H9 (cell line): Measurements from ENCODE around the gene SLC25A25. TPM values are rescaled to one million over a fixed set of nuclear protein-coding genes. Genes with fewer than 3 reads are reported as not detected.
A peak's percentile ranks its signal among the peaks of the same experiment; 100 is the strongest.

Experiments used
- DNase-seq: peaks from one replicate; pipeline ENCODE4 v3.0.0-alpha.2; 2017
- H2AFZ ChIP-seq: one replicate; pipeline ENCODE4 v1.6.1; 2013; ENCODE audit warnings: mild to moderate bottlenecking, low read length, control low read depth, moderate library complexity
- H2AK5ac ChIP-seq: 2 replicates; pipeline ENCODE4 v1.6.1; 2013; ENCODE audit warnings: low read length, control low read depth, mixed read lengths; ENCODE audit not compliant: insufficient read length
- H2BK120ac ChIP-seq: one replicate; pipeline ENCODE4 v1.6.1; 2013; ENCODE audit warnings: low read depth, mild to moderate bottlenecking, low read length, control low read depth, inconsistent platforms; ENCODE audit not compliant: poor library complexity, severe bottlenecking
- H2BK12ac ChIP-seq: 2 replicates; pipeline ENCODE4 v1.6.1; 2013; ENCODE audit warnings: low read length, control low read depth, mixed read lengths, low read depth; ENCODE audit not compliant: insufficient read length
- H2BK15ac ChIP-seq: 2 replicates; pipeline ENCODE4 v1.6.1; 2013; ENCODE audit warnings: low read depth, low read length, control low read depth
- H2BK20ac ChIP-seq: one replicate; pipeline ENCODE4 v1.6.1; 2013; ENCODE audit warnings: low read depth, mild to moderate bottlenecking, low read length, control low read depth, inconsistent platforms; ENCODE audit not compliant: poor library complexity, severe bottlenecking
- H2BK5ac ChIP-seq: 2 replicates; pipeline ENCODE4 v1.6.1; 2013; ENCODE audit warnings: low read length, control low read depth, mixed read lengths; ENCODE audit not compliant: insufficient read length
- H3K14ac ChIP-seq: 2 replicates; pipeline ENCODE4 v1.6.1; 2013; ENCODE audit warnings: low read length, control low read depth; ENCODE audit not compliant: insufficient read depth
- H3K18ac ChIP-seq: 2 replicates; pipeline ENCODE4 v1.6.1; 2013; ENCODE audit warnings: low read depth, mild to moderate bottlenecking, mixed read lengths, low read length, control low read depth; ENCODE audit not compliant: insufficient read length
- H3K23ac ChIP-seq: 2 replicates; pipeline ENCODE4 v1.6.1; 2013; ENCODE audit warnings: low read length, control low read depth, mixed read lengths, low read depth; ENCODE audit not compliant: insufficient read length
- H3K23me2 ChIP-seq: 2 replicates; pipeline ENCODE4 v1.6.1; 2013; ENCODE audit warnings: low read depth, mild to moderate bottlenecking, mixed read lengths, low read length, control low read depth; ENCODE audit not compliant: insufficient read length, poor library complexity, severe bottlenecking
- H3K27ac ChIP-seq: 2 replicates; pipeline ENCODE4 v1.5.1; 2013; ENCODE audit warnings: low read length, control low read depth, mixed read lengths, low read depth; ENCODE audit not compliant: insufficient read length
- H3K27me3 ChIP-seq: 2 replicates; pipeline ENCODE4 v1.6.1; 2013; ENCODE audit warnings: low read length, control low read depth, inconsistent platforms; ENCODE audit not compliant: insufficient read depth
- H3K4ac ChIP-seq: 2 replicates; pipeline ENCODE4 v1.6.1; 2013; ENCODE audit warnings: low read depth, mild to moderate bottlenecking, control low read depth, inconsistent platforms, low read length, moderate library complexity
- H3K4me1 ChIP-seq: 2 replicates; pipeline ENCODE4 v1.6.1; 2013; ENCODE audit warnings: low read length, control low read depth, inconsistent platforms; ENCODE audit not compliant: insufficient read depth
- H3K4me2 ChIP-seq: 2 replicates; pipeline ENCODE4 v1.6.1; 2013; ENCODE audit warnings: low read length, control low read depth, mixed read lengths; ENCODE audit not compliant: insufficient read length, insufficient read depth
- H3K56ac ChIP-seq: 2 replicates; pipeline ENCODE4 v1.6.1; 2013; ENCODE audit warnings: low read depth, mild to moderate bottlenecking, mixed read lengths, low read length, control low read depth; ENCODE audit not compliant: insufficient read length
- H3K79me1 ChIP-seq: 2 replicates; pipeline ENCODE4 v1.6.1; 2013; ENCODE audit warnings: low read depth, mild to moderate bottlenecking, moderate library complexity, low read length, control low read depth, inconsistent platforms; ENCODE audit not compliant: insufficient read depth, poor library complexity, severe bottlenecking
- H3K79me2 ChIP-seq: 2 replicates; pipeline ENCODE4 v1.6.1; 2013; ENCODE audit warnings: low read length, control low read depth, inconsistent platforms; ENCODE audit not compliant: insufficient read depth
- H3K9ac ChIP-seq: 2 replicates; pipeline ENCODE4 v1.6.1; 2013; ENCODE audit warnings: low read length, control low read depth, mixed read lengths; ENCODE audit not compliant: insufficient read length; ENCODE audit errors: extremely low read depth
- H3K9me3 ChIP-seq: one replicate; pipeline ENCODE4 v1.6.1; 2013; ENCODE audit warnings: low read depth, low read length, inconsistent platforms; ENCODE audit not compliant: control insufficient read depth
- H3T11ph ChIP-seq: one replicate; pipeline ENCODE4 v1.6.1; 2013; ENCODE audit warnings: mild to moderate bottlenecking, low read length, control low read depth, inconsistent platforms
- H4K20me1 ChIP-seq: one replicate; pipeline ENCODE4 v1.6.1; 2013; ENCODE audit not compliant: control insufficient read depth, insufficient read length, insufficient read depth
- H4K5ac ChIP-seq: 2 replicates; pipeline ENCODE4 v1.6.1; 2013; ENCODE audit warnings: low read depth, mild to moderate bottlenecking, mixed read lengths, low read length, control low read depth; ENCODE audit not compliant: insufficient read length
- H4K8ac ChIP-seq: replicated peaks from 2 replicates; pipeline ENCODE4 v1.6.1; 2013; ENCODE audit warnings: low read length, control low read depth, mixed read lengths, low read depth; ENCODE audit not compliant: insufficient read length
- H4K91ac ChIP-seq: 2 replicates; pipeline ENCODE4 v1.6.1; 2013; ENCODE audit warnings: low read depth, mild to moderate bottlenecking, moderate library complexity, mixed read lengths, low read length, control low read depth; ENCODE audit not compliant: insufficient read length
- H3K27ac Mint-ChIP-seq, 3 experiments: 2 replicates in 2 of 3; 3 replicates in 1 of 3; pipeline ENCODE4 v1.8.0; 2020 to 2021; ENCODE audit warnings: mixed read lengths in 3 of 3, mild to moderate bottlenecking in 1 of 3, moderate library complexity in 1 of 3
- H3K27me3 Mint-ChIP-seq: 2 replicates; pipeline ENCODE4 v1.8.0; 2021; ENCODE audit warnings: low read depth, mild to moderate bottlenecking, moderate library complexity, mixed read lengths
- H3K36me3 Mint-ChIP-seq, 3 experiments: 2 replicates in 2 of 3; 3 replicates in 1 of 3; pipeline ENCODE4 v1.8.0; 2020 to 2021; ENCODE audit warnings: low read depth in 3 of 3, mixed read lengths in 3 of 3; ENCODE audit not compliant: insufficient read depth in 1 of 3
- H3K4me1 Mint-ChIP-seq, 2 experiments: 2 replicates each; pipeline ENCODE4 v1.8.0; 2020; ENCODE audit warnings: mixed read lengths in 2 of 2
- H3K4me3 Mint-ChIP-seq, 2 experiments: 2 replicates in 1 of 2; 3 replicates in 1 of 2; pipeline ENCODE4 v1.8.0; 2020 to 2021; ENCODE audit warnings: mild to moderate bottlenecking in 2 of 2, mixed read lengths in 2 of 2, moderate library complexity in 1 of 2
- H3K9me3 Mint-ChIP-seq, 2 experiments: 2 replicates in 1 of 2; 3 replicates in 1 of 2; pipeline ENCODE4 v1.8.0; 2020; ENCODE audit warnings: mild to moderate bottlenecking in 2 of 2, mixed read lengths in 2 of 2, moderate library complexity in 1 of 2
- CTCF ChIP-seq: fragments of 200-600 bp; sonication (generic); conservative IDR thresholded peaks from 3 replicates; pipeline ENCODE4 v1.8.0; 2021; ENCODE audit warnings: antibody characterized with exemption, mild to moderate bottlenecking
- WGBS: extraction: QIAGEN DNeasy Blood & Tissue Kit; methylation state at CpG from one replicate; pipeline ENCODE4 v1.1.7; 2013; ENCODE audit warnings: missing lambda C conversion rate, low lambda C conversion rate, mixed read lengths; ENCODE audit not compliant: insufficient read length; ENCODE audit errors: extremely low coverage; 5-methylcytosine and 5-hydroxymethylcytosine counted together
- total RNA-seq: library from RNA; stranded (reverse); gene quantifications from 2 replicates; pipeline ENCODE4 v1.2.1, GENCODE V29; 2021

The SLC25A25 gene
- total RNA-seq, 1 experiment from 2014 or later: 16.9 TPM

- peaks cover 51 to 58% of the 10 kb centered on the region in 2 experiments for H3K4me1 Mint-ChIP-seq
- H3K79me2 ChIP-seq: peaks cover 7% of the 10 kb centered on the region; the same call in 1 of the 2 replicates
- peaks cover 10% of the 10 kb centered on the region for H3K23me2 ChIP-seq
- H3K79me1 ChIP-seq: peaks cover 3% of the 10 kb centered on the region
- peaks cover 19 to 48% (median 45%) of the 10 kb centered on the region in 3 experiments; a peak in 6 of 7 replicates for H3K36me3 Mint-ChIP-seq
- H3K9me3 ChIP-seq: no peaks in the 10 kb centered on the region
- no peak overlapping the region for H2BK15ac ChIP-seq
- no CpG with 5 or more reads among the region's 12 CpGs for WGBS
- no peak overlapping the region for H2AFZ ChIP-seq
- no peak overlapping the region for H3K56ac ChIP-seq
- no peak overlapping the region for H3K4me2 ChIP-seq
- H3K27me3 ChIP-seq: no peaks in the 10 kb centered on the region
- peak overlapping the region in 2 of 3 experiments; percentile 68 to 80; a peak in 1 of 7 replicates for H3K27ac Mint-ChIP-seq
- H3K27me3 Mint-ChIP-seq: no peaks in the 10 kb centered on the region
- H3K4me3 Mint-ChIP-seq: peak overlapping the region in 1 of 2 experiments; percentile 57; a peak in 2 of 5 replicates
- no peak for TF ChIP-seq CTCF
- no peak overlapping the region for H3K27ac ChIP-seq
- no peak overlapping the region for H3K9ac ChIP-seq
- no peak overlapping the region for H2BK5ac ChIP-seq
- no peak overlapping the region for H3K18ac ChIP-seq
- H3T11ph ChIP-seq: no peak overlapping the region
- H4K8ac ChIP-seq: no peak overlapping the region
- no peak overlapping the region for H2BK20ac ChIP-seq
- no peak overlapping the region for H3K14ac ChIP-seq
- H3K4me1 ChIP-seq: peaks cover 5% of the 10 kb centered on the region; the same call in 1 of the 2 replicates
- no peaks in the 10 kb centered on the region for H3K9me3 Mint-ChIP-seq
- H3K4ac ChIP-seq: no peak overlapping the region
- H2BK12ac ChIP-seq: no peak overlapping the region
- no peak overlapping the region for H2BK120ac ChIP-seq
- no peak for DNase-seq
- H4K20me1 ChIP-seq: no peaks in the 10 kb centered on the region
- H2AK5ac ChIP-seq: no peak overlapping the region
- H3K23ac ChIP-seq: no peak overlapping the region
- H4K91ac ChIP-seq: no peak overlapping the region
- no peak overlapping the region for H4K5ac ChIP-seq
Observed at GRCh38 chr9:128101231-128101661, 33.2 kb downstream of the SLC25A25 start.
